ENCODE data around the gene ANO2.

DNA sequence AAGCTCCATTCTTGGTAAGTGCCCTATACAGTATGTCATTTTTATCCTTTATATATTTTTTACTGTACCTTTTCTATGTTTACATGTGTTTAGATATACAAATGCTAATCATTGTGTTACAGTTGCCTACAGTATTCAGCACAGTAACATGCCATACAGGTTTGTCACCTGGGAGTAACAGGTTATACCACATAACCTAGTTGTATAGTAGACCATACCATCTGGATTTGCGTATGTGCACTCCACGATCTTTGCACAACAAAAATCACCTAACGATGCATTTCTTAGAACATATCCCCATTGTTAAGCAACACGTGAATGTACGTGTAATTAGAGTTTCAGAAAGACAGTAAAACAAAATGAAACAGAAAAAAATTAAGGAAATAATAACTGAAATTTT, 11.9 kb upstream of the ANO2 start:
- TF ChIP-seq, protein P1, sequence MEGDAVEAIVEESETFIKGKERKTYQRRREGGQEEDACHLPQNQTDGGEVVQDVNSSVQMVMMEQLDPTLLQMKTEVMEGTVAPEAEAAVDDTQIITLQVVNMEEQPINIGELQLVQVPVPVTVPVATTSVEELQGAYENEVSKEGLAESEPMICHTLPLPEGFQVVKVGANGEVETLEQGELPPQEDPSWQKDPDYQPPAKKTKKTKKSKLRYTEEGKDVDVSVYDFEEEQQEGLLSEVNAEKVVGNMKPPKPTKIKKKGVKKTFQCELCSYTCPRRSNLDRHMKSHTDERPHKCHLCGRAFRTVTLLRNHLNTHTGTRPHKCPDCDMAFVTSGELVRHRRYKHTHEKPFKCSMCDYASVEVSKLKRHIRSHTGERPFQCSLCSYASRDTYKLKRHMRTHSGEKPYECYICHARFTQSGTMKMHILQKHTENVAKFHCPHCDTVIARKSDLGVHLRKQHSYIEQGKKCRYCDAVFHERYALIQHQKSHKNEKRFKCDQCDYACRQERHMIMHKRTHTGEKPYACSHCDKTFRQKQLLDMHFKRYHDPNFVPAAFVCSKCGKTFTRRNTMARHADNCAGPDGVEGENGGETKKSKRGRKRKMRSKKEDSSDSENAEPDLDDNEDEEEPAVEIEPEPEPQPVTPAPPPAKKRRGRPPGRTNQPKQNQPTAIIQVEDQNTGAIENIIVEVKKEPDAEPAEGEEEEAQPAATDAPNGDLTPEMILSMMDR (IDR thresholded peaks at IDR 0.05): no peak
- TF ChIP-seq POLR2A (IDR thresholded peaks at IDR 0.05): no peak
- TF ChIP-seq EP300 (IDR thresholded peaks at IDR 0.05): no peak
- no peak for TF ChIP-seq POLR2AphosphoS5 (IDR thresholded peaks at IDR 0.05)

Measured in stomach (tissue), 4 donors.